Panc1 (cell line): ENCODE results near the gene SHISA5.

Experiments used
- CTCF ChIP-seq: fragments of 450-650 bp; IDR thresholded peaks from 2 replicates; pipeline ENCODE4 v1.5.1; 2017; ENCODE audit warnings: mild to moderate bottlenecking
- POLR2AphosphoS5 ChIP-seq: IDR thresholded peaks from 2 replicates; pipeline ENCODE4 v1.6.1; 2012; ENCODE audit warnings: mild to moderate bottlenecking, low read depth, low read length, moderate library complexity
- REST ChIP-seq, 2 experiments: IDR thresholded peaks; 2 replicates each; pipeline ENCODE4 v1.6.1; 2011 to 2012; ENCODE audit warnings: low read depth in 2 of 2, control low read depth in 1 of 2, low read length in 1 of 2, mild to moderate bottlenecking in 1 of 2, moderate library complexity in 1 of 2; ENCODE audit not compliant: insufficient read depth in 1 of 2
- SIN3A ChIP-seq: IDR thresholded peaks from 2 replicates; pipeline ENCODE4 v1.6.1; 2012; ENCODE audit warnings: low read depth, mild to moderate bottlenecking, low read length, moderate library complexity, borderline replicate concordance; ENCODE audit not compliant: insufficient read depth

GRCh38 chr3:48473617-48473952 lies 30.4 kb downstream of the SHISA5 start:
- no peak for TF ChIP-seq CTCF
- TF ChIP-seq POLR2AphosphoS5 = no peak
- no peak for TF ChIP-seq REST (IDR thresholded peaks at IDR 0.05; ENCODE audit: insufficient read depth in 1 of 2, low read depth in 2 of 2, low read length in 1 of 2)
- no peak for TF ChIP-seq SIN3A
